Measurements from ENCODE around the gene PNPO.

The PNPO gene

DNA sequence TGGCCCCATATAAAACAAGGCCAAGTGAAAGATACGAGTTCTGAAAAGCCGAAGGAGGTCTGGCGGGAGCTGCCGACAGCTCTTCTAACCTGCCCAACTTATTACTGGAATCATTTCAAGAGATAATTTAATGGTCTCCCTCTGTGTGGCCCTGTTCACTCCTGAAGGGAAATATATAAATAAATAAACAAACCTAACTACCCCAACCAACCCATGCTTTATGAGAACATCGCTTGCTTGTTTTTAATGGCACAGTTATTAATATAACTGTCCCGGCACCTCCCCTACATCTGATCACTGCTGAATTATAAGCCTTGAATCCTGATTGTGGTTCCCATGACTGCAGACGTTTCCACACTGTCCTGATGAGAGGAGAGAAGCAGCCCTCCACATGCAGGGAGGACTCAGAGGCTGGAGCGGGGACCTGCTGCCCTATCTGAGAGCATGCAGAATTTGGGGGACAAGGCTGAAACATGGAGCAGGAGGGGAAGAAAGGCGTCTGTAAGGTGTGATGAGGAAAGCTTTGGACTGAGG is 51.7 kb downstream of the PNPO start:
- TF ChIP-seq, protein P1, sequence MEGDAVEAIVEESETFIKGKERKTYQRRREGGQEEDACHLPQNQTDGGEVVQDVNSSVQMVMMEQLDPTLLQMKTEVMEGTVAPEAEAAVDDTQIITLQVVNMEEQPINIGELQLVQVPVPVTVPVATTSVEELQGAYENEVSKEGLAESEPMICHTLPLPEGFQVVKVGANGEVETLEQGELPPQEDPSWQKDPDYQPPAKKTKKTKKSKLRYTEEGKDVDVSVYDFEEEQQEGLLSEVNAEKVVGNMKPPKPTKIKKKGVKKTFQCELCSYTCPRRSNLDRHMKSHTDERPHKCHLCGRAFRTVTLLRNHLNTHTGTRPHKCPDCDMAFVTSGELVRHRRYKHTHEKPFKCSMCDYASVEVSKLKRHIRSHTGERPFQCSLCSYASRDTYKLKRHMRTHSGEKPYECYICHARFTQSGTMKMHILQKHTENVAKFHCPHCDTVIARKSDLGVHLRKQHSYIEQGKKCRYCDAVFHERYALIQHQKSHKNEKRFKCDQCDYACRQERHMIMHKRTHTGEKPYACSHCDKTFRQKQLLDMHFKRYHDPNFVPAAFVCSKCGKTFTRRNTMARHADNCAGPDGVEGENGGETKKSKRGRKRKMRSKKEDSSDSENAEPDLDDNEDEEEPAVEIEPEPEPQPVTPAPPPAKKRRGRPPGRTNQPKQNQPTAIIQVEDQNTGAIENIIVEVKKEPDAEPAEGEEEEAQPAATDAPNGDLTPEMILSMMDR (IDR thresholded peaks at IDR 0.05; ENCODE audit: insufficient read depth, low read length, poor library complexity, severe bottlenecking) = no peak
- no peak for DNase-seq (ENCODE audit: extremely low read depth, insufficient read length)
- peaks cover 2% of the 10 kb centered on the region for H3K27me3 ChIP-seq (replicated peaks; ENCODE audit: control insufficient read depth, insufficient read depth, low read length)
- no peaks in the 10 kb centered on the region for H3K36me3 ChIP-seq (ENCODE audit: control insufficient read depth, insufficient read depth, low read length)
- no peak overlapping the region for H3K4me3 ChIP-seq (replicated peaks; ENCODE audit: low read depth, low read length)

- Histone ChIP-seq H3K27me3 (replicated peaks; ENCODE audit: control insufficient read depth, insufficient read depth, low read length) (peaks cover 2% of the 10 kb centered on the region), H3K4me3 (replicated peaks; ENCODE audit: low read depth, low read length) (no peak overlapping the region), H3K36me3 (ENCODE audit: control insufficient read depth, insufficient read depth, low read length) (no peaks in the 10 kb centered on the region)
- TF ChIP-seq, protein P1 (IDR thresholded peaks at IDR 0.05; ENCODE audit: insufficient read depth, low read length, poor library complexity, severe bottlenecking) = no peak
- DNase-seq (ENCODE audit: extremely low read depth, insufficient read length) = no peak
These were observed 52.6 kb downstream of the PNPO start for GRCh38 chr17:47993964-47994363.

DNA sequence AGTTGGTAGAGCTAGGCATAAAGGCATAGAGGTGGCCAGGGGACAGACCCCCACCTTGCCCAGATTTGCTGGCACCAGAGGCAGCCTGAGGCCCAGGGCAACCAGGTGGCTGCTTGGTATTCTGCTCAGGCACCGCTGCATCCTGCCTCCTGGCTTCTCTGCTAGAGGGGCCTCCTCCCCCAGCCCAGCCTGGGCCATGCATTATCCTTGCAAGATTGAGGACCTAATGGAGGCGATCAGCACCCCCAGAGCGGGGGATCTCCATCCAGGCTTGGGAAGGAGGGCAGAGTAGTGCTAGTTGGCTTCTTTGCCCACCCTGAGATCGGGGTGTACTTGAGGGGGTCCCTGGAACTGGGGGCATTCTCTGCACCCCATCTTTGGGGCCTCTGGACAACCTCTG is 53.4 kb downstream of the PNPO start:
- H3K27me3 ChIP-seq (replicated peaks; ENCODE audit: control insufficient read depth, insufficient read depth, low read length) = peaks cover 2% of the 10 kb centered on the region
- H3K4me3 ChIP-seq (replicated peaks; ENCODE audit: low read depth, low read length) = no peak overlapping the region
- no peak for DNase-seq (ENCODE audit: extremely low read depth, insufficient read length)
- TF ChIP-seq, protein P1 (IDR thresholded peaks at IDR 0.05; ENCODE audit: insufficient read depth, low read length, poor library complexity, severe bottlenecking) = no peak
- no peaks in the 10 kb centered on the region for H3K36me3 ChIP-seq (ENCODE audit: control insufficient read depth, insufficient read depth, low read length)

- no peak overlapping the region for H3K4me3 ChIP-seq (replicated peaks; ENCODE audit: low read depth, low read length)
- peaks cover 2% of the 10 kb centered on the region for H3K27me3 ChIP-seq (replicated peaks; ENCODE audit: control insufficient read depth, insufficient read depth, low read length)
- no peak for DNase-seq (ENCODE audit: extremely low read depth, insufficient read length)
- no peaks in the 10 kb centered on the region for H3K36me3 ChIP-seq (ENCODE audit: control insufficient read depth, insufficient read depth, low read length)
- TF ChIP-seq, protein P1 (IDR thresholded peaks at IDR 0.05; ENCODE audit: insufficient read depth, low read length, poor library complexity, severe bottlenecking) = no peak
These were observed 54.0 kb downstream of the PNPO start for GRCh38 chr17:47995241-47995935.

DNA sequence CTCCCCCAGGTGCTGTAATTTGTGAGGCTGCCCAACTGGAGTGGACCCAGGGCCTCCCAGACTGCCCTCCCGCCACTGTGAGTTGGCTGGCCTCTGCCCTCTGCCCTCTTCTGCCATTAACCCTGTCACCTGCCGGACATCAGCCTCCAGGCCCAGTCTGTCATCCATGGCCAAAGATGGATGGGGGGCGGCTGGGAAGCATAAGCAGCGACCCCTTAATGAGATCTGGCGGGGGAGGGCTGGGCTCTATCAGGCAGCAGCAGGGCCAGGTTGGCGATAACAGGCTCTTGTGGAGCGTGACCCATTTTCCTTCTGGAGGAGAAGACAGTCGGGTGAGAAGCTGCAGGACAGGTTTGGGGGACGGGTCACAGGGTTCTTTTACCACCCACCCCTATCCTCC is 54.8 kb downstream of the PNPO start:
- no peak overlapping the region for H3K4me3 ChIP-seq (replicated peaks; ENCODE audit: low read depth, low read length)
- TF ChIP-seq, protein P1 (IDR thresholded peaks at IDR 0.05; ENCODE audit: insufficient read depth, low read length, poor library complexity, severe bottlenecking) = no peak
- no peak for DNase-seq (ENCODE audit: extremely low read depth, insufficient read length)
- peaks cover 2% of the 10 kb centered on the region for H3K27me3 ChIP-seq (replicated peaks; ENCODE audit: control insufficient read depth, insufficient read depth, low read length)
- H3K36me3 ChIP-seq (ENCODE audit: control insufficient read depth, insufficient read depth, low read length) = no peaks in the 10 kb centered on the region

Measured in GM06990 (cell line).